Heart left ventricle (tissue), 13 donors: ENCODE results near the gene IFT57.

Source experiments
- POLR2A ChIP-seq, 2 donors: fragments of 450-650 bp; IDR thresholded peaks; one replicate each; pipeline ENCODE4 v1.6.1; 2017; ENCODE audit warnings: antibody characterized with exemption in 2 of 2, mild to moderate bottlenecking in 2 of 2, moderate library complexity in 2 of 2
- TF ChIP-seq, protein P1 (sequence below), 12 donors: fragments of 200-600 bp; sonication (generic) in 4 of 12; IDR thresholded peaks; one replicate each; pipeline versions ENCODE4 v1.5.0 to v1.8.0; 2018 to 2022; ENCODE audit warnings: antibody characterized with exemption in 12 of 12, mild to moderate bottlenecking in 5 of 12
- donor health status: ischemic (EF 13 %, LVEDD 7.1; RV severe dilation, severe dysfunction).
- donor health status: DM: no; HTN: yes; CAD: no.
- donor health status: DM: no; HTN: no; CAD: no.
- donor health status: ischemic (EF 25% LVEDD 6.9; RV normal size, moderate dysfunction).
- donor health status: ischemic (EF 25% LVEDD 5.7; RV mildly dilated, moderate dysfunction).
- donor health status: ischemic (EF 35%, LVEDD 5.7; RV mildly dilated, moderate dysfunction).
- donor health status: nonischemic (EF 11% LVEDD 7.7; RV severe dilation, severe dysfunction).
- donor health status: DM: yes; HTN: yes; CAD: no.
- donor health status: PGD.
- donor health status: ischemic (EF 29% LVEDD 5.4; RV normal size, mild dysfunction).
- donor health status: nonischemic (EF 23%, LVEDD 6.1; RV moderate dilation, normal function).

- TF ChIP-seq, protein P1, sequence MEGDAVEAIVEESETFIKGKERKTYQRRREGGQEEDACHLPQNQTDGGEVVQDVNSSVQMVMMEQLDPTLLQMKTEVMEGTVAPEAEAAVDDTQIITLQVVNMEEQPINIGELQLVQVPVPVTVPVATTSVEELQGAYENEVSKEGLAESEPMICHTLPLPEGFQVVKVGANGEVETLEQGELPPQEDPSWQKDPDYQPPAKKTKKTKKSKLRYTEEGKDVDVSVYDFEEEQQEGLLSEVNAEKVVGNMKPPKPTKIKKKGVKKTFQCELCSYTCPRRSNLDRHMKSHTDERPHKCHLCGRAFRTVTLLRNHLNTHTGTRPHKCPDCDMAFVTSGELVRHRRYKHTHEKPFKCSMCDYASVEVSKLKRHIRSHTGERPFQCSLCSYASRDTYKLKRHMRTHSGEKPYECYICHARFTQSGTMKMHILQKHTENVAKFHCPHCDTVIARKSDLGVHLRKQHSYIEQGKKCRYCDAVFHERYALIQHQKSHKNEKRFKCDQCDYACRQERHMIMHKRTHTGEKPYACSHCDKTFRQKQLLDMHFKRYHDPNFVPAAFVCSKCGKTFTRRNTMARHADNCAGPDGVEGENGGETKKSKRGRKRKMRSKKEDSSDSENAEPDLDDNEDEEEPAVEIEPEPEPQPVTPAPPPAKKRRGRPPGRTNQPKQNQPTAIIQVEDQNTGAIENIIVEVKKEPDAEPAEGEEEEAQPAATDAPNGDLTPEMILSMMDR (IDR thresholded peaks at IDR 0.05) = no peak
- no peak for TF ChIP-seq POLR2A (IDR thresholded peaks at IDR 0.05)
Observed at GRCh38 chr3:108225221-108225620, 3.0 kb upstream of the IFT57 start.
